ENCODE results near the gene KRT20.

Gene KRT20

DNA sequence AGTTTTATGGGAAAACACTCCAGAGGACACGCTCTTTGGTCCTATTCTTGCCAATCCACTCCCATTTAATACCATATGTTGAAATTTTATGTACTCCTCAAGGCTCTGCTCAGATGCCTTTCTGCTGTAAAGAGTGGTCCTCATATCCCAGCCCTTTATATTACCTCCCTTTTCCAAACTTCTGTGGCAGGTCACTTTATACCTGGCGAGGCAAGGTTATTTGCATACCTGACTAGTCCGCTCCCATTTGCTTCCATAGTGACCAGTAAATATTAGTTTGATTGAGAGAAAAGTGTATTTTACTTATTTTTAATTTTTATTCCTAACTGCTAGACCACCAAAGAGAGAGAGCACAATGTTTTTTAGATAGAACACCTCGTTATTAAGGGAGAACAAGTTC, 35.3 kb downstream of the KRT20 start:
- DNase-seq: no peak

- DNase-seq: no peak
Observed at GRCh38 chr17:40848583-40849235, 36.3 kb downstream of the KRT20 start.

- DNase-seq: no peak
Observed at GRCh38 chr17:40846515-40847144, 38.4 kb downstream of the KRT20 start.

DNA sequence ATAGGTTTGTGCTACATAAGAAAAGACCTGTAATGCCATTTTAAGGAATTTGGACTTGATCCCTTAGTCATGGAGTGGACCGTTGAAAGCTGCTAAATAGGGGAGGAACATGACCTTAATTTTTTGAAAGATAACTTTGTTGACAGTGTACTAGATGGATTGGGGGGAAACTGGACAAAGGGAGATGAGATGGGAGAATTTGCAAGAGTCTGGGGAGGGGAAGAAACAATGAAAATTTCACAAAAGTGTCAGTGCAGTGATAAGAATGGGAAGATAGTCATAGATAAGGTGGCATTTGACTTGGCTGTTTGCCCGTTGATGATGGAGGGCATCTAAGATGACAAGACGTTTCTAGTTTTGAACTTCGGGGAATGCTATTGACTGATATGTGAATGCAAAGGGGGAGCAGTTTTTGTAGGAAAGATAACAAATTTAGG, 40.4 kb downstream of the KRT20 start:
- DNase-seq: no peak

DNA sequence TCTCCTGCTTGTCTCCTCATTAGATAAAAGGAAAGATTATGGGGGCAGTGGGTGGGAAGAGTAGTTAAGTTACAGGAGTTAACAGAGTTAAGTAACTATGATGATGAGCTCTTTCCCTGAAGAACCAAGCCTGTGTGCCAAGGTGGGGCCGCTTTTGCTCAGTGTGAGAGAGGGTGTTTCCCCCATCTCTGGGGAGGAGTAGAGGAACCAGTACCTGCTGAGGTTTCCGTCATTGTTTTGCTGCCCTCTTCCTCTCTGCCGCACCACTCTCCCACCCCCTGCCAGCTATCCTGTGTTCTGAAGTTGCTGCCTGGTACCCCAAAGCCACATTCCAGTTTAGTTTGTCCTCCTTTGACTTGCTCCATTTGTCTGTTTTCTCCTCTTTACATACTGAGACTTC, 41.8 kb downstream of the KRT20 start:
- no peak for DNase-seq

- DNase-seq: no peak
Observed at GRCh38 chr17:40841246-40841645, 43.8 kb downstream of the KRT20 start.

DNA sequence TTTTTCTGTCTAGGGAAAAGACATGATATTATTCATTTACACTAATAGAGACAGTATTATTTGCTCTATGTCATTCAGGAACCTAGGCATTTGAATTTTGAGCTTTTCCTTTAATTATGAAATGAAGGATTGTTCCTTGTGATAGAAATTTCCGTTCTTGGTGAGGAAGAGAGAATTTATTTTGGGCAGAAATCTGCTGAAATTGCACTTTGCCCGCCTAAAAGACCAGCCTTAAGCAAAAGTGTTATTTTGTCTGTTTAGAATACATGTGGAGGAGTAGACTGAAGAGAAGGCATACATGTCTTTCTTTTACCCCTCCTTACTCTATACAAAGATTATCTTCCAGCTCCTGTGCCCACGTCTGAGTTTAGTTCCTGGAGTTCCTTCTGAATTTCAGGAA, 45.8 kb downstream of the KRT20 start:
- DNase-seq: no peak

DNA sequence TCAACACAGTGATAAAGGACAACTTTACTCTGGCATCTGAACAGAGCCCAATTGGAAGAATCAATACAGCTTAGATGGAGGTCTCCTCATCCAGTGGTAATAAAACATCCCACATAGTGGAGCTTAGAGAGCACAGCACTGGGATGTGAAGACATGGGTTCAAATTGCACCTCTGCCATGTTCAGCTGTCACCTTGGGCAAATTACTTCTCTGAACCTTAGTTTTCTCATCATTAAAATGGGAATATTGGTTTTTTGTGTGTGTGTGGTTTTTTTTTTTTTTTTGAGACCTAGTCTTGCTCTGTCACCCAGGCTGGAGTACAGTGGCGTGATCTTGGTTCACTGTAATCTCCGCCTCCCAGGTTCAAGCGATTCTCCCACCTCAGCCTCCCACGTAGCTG, 49.0 kb downstream of the KRT20 start:
- no peak for DNase-seq

GRCh38 chr17:40833882-40834281, 51.2 kb downstream of the KRT20 start:
- DNase-seq: no peak

- DNase-seq: no peak
Observed at GRCh38 chr17:40832840-40833239, 52.2 kb downstream of the KRT20 start.

GRCh38 chr17:40830085-40830776, 54.8 kb downstream of the KRT20 start:
- DNase-seq: no peak

DNA sequence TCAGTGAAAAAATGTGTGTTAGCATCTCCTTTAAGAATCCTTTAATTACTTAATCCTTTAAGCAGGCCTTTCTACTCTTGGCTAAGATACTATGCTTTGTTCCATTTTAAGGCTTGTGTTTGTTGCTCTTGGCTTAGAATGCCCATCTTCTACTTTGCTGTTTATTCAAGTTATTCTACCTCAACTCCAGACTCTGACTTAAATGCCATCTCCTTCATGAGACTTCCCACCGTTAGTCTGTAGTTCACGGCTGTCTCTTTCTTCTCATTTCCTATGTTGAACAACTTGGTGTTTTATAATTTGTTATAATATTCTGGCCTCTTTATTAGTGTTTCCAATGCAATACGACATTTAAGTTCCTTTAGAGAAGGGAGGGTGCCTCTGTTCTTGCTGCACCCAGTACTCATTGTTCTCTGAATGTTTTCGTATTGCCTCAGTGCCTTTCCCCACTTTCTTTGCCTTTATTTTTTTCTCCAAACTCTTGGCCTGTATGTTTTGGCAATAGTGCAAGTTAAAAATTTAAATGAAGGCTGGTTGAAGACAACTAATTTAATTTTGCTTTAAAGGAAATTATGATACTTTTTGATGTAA, 56.5 kb downstream of the KRT20 start:
- no peak for DNase-seq

GRCh38 chr17:40827746-40828453, 57.1 kb downstream of the KRT20 start:
- no peak for DNase-seq

All from NCI-H1092 (cell line).